HTERT RPE-1 (cell line): ENCODE results near the gene BAG1.

ENCODE experiments used
- in situ Hi-C: fragments of 300-500 bp; cut with MboI; formaldehyde crosslinking; loops from 4 replicates; pipeline ENCODE4 v1.14.3; 2020; ENCODE audit warnings: low sequenced_read_pairs

Gene BAG1

GRCh38 chr9:33264473-33265177 is at the start of gene BAG1, which contains the start of gene CHMP5:
BAG1 (minus strand) TSS chr9:33264708.
CHMP5 (plus strand) TSS chr9:33265049; CDS start chr9:33265079, 30 bp downstream.
- in situ Hi-C loops: no loop called here

GRCh38 chr9:33311953-33312352 is 47.4 kb upstream of the BAG1 start:
- in situ Hi-C loops: no loop called here

GRCh38 chr9:33310748-33311147 is 46.2 kb upstream of the BAG1 start:
- in situ Hi-C loops: no loop called here

- in situ Hi-C loops: no loop called here
Measured at GRCh38 chr9:33309903-33310302, 45.4 kb upstream of the BAG1 start.

GRCh38 chr9:33307067-33307466 is 42.6 kb upstream of the BAG1 start:
- in situ Hi-C loops: no loop called here

- in situ Hi-C loops: no loop called here
Measured at GRCh38 chr9:33306037-33306436, 41.5 kb upstream of the BAG1 start.

GRCh38 chr9:33304362-33304761 is 39.9 kb upstream of the BAG1 start:
- in situ Hi-C loops: no loop called here

- in situ Hi-C loops: no loop called here
Measured at GRCh38 chr9:33300546-33300945, 36.0 kb upstream of the BAG1 start.

- in situ Hi-C loops: no loop called here
Measured at GRCh38 chr9:33297432-33297831, 32.9 kb upstream of the BAG1 start.

- in situ Hi-C loops: no loop called here
Measured at GRCh38 chr9:33295571-33295970, 31.1 kb upstream of the BAG1 start.

- in situ Hi-C loops: no loop called here
Measured at GRCh38 chr9:33294670-33295432, 30.3 kb upstream of the BAG1 start.

- in situ Hi-C loops: no loop called here
Measured at GRCh38 chr9:33293782-33294181, 29.3 kb upstream of the BAG1 start.

GRCh38 chr9:33291901-33292300 is 27.4 kb upstream of the BAG1 start:
- in situ Hi-C loops: no loop called here

GRCh38 chr9:33291031-33291397 is 26.5 kb upstream of the BAG1 start:
- in situ Hi-C loops: no loop called here

- in situ Hi-C loops: no loop called here
Measured at GRCh38 chr9:33290247-33291030, 25.9 kb upstream of the BAG1 start, which contains the start of gene NFX1. NFX1 (plus strand) TSS chr9:33290516; CDS start chr9:33290573, 57 bp downstream.

GRCh38 chr9:33289936-33290246 is 25.4 kb upstream of the BAG1 start:
- in situ Hi-C loops: no loop called here

GRCh38 chr9:33289496-33289895 is 25.0 kb upstream of the BAG1 start:
- in situ Hi-C loops: no loop called here

GRCh38 chr9:33288828-33289483 is 24.4 kb upstream of the BAG1 start:
- in situ Hi-C loops: no loop called here

- in situ Hi-C loops: no loop called here
Measured at GRCh38 chr9:33288235-33288634, 23.7 kb upstream of the BAG1 start.

GRCh38 chr9:33287087-33287490 is 22.6 kb upstream of the BAG1 start:
- in situ Hi-C loops: no loop called here

GRCh38 chr9:33285502-33285901 is 21.0 kb upstream of the BAG1 start:
- in situ Hi-C loops: no loop called here
